Heart right ventricle (tissue), 16 donors: ENCODE data around the gene DNAH1. TPM values are rescaled to one million over a fixed set of nuclear protein-coding genes. Genes with fewer than 3 reads are reported as not detected.
A peak's percentile ranks its signal among the peaks of the same experiment; 100 is the strongest.

Experiments used
- ATAC-seq, 8 donors: fragments of 200-7000 bp; cut with Tn5 transposase; one replicate each; pipeline ENCODE4 v1.9.1; 2020; ENCODE audit warnings: mild to moderate bottlenecking in 8 of 8, moderate library complexity in 8 of 8, moderate number of reproducible peaks in 1 of 8
- DNase-seq, 2 donors: peaks; one replicate each; pipeline ENCODE4 v3.0.0-alpha.2; 2020
- H3K27ac ChIP-seq, 10 donors: fragments of 200-600 bp; sonication (generic) in 2 of 10; one replicate each; pipeline versions ENCODE4 v1.5.0 to v1.8.0; 2020 to 2022; ENCODE audit warnings: mild to moderate bottlenecking in 3 of 10
- H3K27me3 ChIP-seq, 7 donors: fragments of 200-600 bp; one replicate each; pipeline ENCODE4 v1.8.0; 2021 to 2022; ENCODE audit warnings: mild to moderate bottlenecking in 2 of 7
- H3K36me3 ChIP-seq, 9 donors: fragments of 200-600 bp; sonication (generic) in 1 of 9; one replicate each; pipeline versions ENCODE4 v1.5.0 to v1.8.0; 2020 to 2022; ENCODE audit warnings: mild to moderate bottlenecking in 2 of 9
- H3K4me1 ChIP-seq, 9 donors: fragments of 200-600 bp; sonication (generic) in 1 of 9; one replicate each; pipeline versions ENCODE4 v1.5.0 to v1.8.0; 2020 to 2022; ENCODE audit warnings: mild to moderate bottlenecking in 4 of 9
- H3K4me3 ChIP-seq, 10 donors: fragments of 200-600 bp; sonication (generic) in 2 of 10; one replicate each; pipeline versions ENCODE4 v1.5.0 to v1.8.0; 2020 to 2022; ENCODE audit warnings: mild to moderate bottlenecking in 7 of 10, moderate library complexity in 2 of 10
- H3K9me3 ChIP-seq, 11 donors: fragments of 200-600 bp in 10 of 11; sonication (generic) in 2 of 11; one replicate each; pipeline versions ENCODE4 v1.5.0 to v1.8.0; 2013 to 2022; ENCODE audit warnings: mild to moderate bottlenecking in 2 of 11, control low read depth in 1 of 11, moderate library complexity in 1 of 11
- WGBS, 2 donors: extraction: QIAGEN DNeasy Blood & Tissue Kit; methylation state at CpG; one replicate each; pipeline ENCODE4 v1.1.7; 2013; ENCODE audit warnings: inconsistent platforms in 1 of 2; 5-methylcytosine and 5-hydroxymethylcytosine counted together
- intact Hi-C, 10 donors: fragments of 100-400 bp; cut with DNase I; formaldehyde crosslinking; loops; one replicate each; pipeline versions ENCODE4 v1.11.1 to v1.14.2; 2022
- polyA plus RNA-seq, 2 donors: library from polyadenylated mRNA; stranded (reverse); fragments of 200-250 nt; gene quantifications; one replicate each; pipeline ENCODE4 v1.2.3, GENCODE V29; 2013
- total RNA-seq, 10 donors: library from RNA; stranded (reverse); fragmentation: NEBNext Ultra II Directional in 3 of 10; extraction: Animal tissue kit (Norgen Biotek cat#: 25700) in 3 of 10; gene quantifications; one replicate each; pipeline versions ENCODE4 v1.2.1 to v1.2.4, GENCODE V29; 2021 to 2023
- TF ChIP-seq, protein P1 (sequence below), 9 donors: fragments of 200-600 bp; sonication (generic) in 2 of 9; IDR thresholded peaks; one replicate each; pipeline versions ENCODE4 v1.5.0 to v1.8.0; 2021 to 2022; ENCODE audit warnings: antibody characterized with exemption in 9 of 9, mild to moderate bottlenecking in 5 of 9, moderate library complexity in 1 of 9
- donor health status: Arrhythmogenic right ventricular cardiomyopathy.
- donor health status: ischemic (EF 13 %, LVEDD 7.1; RV severe dilation, severe dysfunction).
- donor health status: healthy with polysubstance abuse.
- donor health status: DM: no; HTN: yes; CAD: no.
- donor health status: DM: no; HTN: no; CAD: no.
- donor health status: ischemic (EF 25% LVEDD 6.9; RV normal size, moderate dysfunction).
- donor health status: ischemic (EF 25% LVEDD 5.7; RV mildly dilated, moderate dysfunction).
- donor health status: healthy.
- donor health status: DM: yes; HTN: yes; CAD: no.
- donor health status: Ischemic cardiomyopathy.
- donor health status: ischemic (EF 35%, LVEDD 5.7; RV mildly dilated, moderate dysfunction).
- donor health status: nonischemic (EF 11% LVEDD 7.7; RV severe dilation, severe dysfunction).
- donor health status: DM: yes; HTN: yes; CAD: no.
- donor health status: PGD.
- donor health status: ischemic (EF 29% LVEDD 5.4; RV normal size, mild dysfunction).
- donor health status: nonischemic (EF 23%, LVEDD 6.1; RV moderate dilation, normal function).

Gene DNAH1
- total and polyA plus RNA-seq, 12 donors, result 0.99 to 6.4 (median 2.8) TPM

DNA sequence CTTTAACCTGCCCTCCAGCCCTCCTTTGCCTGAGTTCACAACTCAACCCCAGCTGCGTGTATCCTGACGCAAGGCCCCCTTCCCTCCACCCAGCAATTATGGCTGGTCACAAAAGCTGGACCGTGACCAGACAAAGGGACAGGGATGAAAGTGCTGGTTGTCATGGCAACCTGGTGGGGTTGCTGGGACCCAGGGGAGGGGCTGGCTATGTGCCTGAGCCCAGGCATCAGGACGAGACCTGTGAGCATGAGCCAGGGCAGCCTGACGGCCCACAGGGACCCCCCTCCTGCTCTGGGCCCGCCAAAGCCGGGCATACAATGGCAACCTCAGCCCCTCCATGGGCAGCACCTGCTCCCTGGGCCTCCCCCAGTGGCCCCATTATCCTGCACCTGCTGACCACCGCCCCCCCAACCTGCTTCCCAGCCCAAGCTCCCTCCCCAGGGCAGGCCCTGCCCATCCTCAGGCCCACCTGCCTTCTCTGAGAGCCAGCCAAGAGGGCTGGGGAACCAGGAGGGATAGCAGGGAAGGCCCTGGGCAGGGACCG is 4.5 kb upstream of the DNAH1 start:
- WGBS, 2 donors, result 89 to 93% methylated on average over 9 of the region's 9 CpGs
- DNase-seq (no peak), ATAC-seq (no peak)
- intact Hi-C loops, result no loop called here
- H3K36me3 ChIP-seq, result peaks cover 0 to 15% (median 0%) of the 10 kb centered on the region in 9 donors
- H3K9me3 ChIP-seq, result no peaks in the 10 kb centered on the region
- peaks cover 0 to 21% (median 11%) of the 10 kb centered on the region in 9 donors for H3K4me1 ChIP-seq
- H3K27me3 ChIP-seq, result no peaks in the 10 kb centered on the region
- TF ChIP-seq, protein P1, sequence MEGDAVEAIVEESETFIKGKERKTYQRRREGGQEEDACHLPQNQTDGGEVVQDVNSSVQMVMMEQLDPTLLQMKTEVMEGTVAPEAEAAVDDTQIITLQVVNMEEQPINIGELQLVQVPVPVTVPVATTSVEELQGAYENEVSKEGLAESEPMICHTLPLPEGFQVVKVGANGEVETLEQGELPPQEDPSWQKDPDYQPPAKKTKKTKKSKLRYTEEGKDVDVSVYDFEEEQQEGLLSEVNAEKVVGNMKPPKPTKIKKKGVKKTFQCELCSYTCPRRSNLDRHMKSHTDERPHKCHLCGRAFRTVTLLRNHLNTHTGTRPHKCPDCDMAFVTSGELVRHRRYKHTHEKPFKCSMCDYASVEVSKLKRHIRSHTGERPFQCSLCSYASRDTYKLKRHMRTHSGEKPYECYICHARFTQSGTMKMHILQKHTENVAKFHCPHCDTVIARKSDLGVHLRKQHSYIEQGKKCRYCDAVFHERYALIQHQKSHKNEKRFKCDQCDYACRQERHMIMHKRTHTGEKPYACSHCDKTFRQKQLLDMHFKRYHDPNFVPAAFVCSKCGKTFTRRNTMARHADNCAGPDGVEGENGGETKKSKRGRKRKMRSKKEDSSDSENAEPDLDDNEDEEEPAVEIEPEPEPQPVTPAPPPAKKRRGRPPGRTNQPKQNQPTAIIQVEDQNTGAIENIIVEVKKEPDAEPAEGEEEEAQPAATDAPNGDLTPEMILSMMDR (IDR thresholded peaks at IDR 0.05), result no peak
- no peak overlapping the region for H3K4me3 ChIP-seq
- no peak overlapping the region for H3K27ac ChIP-seq

DNA sequence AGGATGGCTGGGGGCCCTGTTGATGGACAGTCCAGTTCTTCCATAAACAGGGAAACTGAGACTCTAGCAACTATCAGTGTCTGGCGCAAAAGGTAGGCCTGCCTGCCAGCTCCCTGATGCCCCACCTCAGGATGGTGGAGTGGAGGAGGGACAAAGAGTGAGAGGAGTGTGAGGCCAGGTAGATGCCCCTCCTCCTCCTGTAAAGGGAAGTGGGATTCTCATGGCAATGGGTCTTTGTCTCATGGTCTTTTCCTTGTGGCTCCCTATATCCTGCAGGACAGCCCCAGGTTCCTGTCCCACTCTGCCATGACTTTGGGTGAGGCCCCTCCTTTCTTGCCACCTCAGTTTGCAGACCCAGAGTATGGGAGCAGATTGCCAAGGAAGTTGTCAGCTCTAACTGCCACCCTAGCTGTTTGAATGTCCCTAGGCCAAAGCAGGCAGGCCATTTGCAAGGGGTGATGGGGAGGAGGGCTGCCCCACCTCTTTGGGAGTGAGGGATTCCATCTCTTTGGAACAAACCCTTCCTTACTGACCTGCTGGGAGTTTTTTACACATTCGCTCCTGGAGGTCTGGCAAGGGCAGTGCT is 2.8 kb upstream of the DNAH1 start:
- Histone ChIP-seq H3K4me3 (no peak overlapping the region), H3K9me3 (no peaks in the 10 kb centered on the region), H3K27me3 (no peaks in the 10 kb centered on the region), H3K36me3 (peaks cover 0 to 15% (median 0%) of the 10 kb centered on the region in 9 donors), H3K4me1 (peaks cover 8 to 33% (median 23%) of the 10 kb centered on the region in 9 donors), H3K27ac (peak overlapping the region in 7 of 10 donors; percentile 5 to 63 (median 42))
- TF ChIP-seq, protein P1 (IDR thresholded peaks at IDR 0.05), result no peak
- WGBS, 2 donors, result 83 to 85% methylated on average over 2 of the region's 2 CpGs
- DNase-seq (no peak), ATAC-seq (no peak)
- intact Hi-C loops, result no loop called here

DNA sequence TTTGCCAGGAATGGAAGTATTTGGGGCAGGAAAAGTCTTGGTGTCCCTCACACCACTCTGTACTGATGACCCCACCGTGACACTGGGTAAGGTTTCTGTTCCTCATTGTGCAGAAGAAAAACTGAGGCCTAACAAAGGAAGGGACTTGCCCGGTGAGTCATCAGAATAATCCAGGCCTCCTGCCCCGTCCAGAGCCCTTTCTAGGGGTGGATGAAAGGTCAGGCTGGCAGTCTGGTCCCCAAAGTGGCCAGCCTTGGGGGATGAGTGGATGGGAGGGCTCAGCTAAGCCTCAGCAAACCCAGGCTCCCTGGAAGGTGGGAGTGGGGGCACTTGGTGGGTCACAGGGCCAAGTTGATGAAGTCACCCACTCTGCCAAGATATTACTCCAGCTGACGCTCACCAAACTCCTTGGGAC is 2.3 kb upstream of the DNAH1 start:
- intact Hi-C loops, result no loop called here
- 53 to 66% methylated on average over 4 of the region's 4 CpGs for WGBS, 2 donors

DNA sequence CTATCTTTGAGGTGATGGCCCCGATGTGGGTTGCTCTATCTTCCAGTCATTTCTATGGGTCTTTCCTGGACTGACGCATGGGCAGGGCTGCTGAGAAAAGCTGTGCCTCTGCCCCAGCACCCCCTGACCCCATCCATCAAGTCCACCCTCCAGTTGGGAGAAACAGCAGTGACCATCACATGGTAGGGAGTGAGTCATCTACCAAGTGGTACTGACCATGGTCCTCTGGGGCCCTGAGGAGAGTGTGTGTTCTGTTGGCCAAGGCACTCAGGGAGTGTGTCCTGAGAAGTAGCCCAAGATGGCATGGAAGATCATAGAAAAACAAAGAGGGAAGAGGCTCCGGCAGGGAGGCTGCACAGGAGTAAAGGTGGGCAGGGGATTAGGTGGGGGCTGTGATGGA is 1.6 kb upstream of the DNAH1 start:
- Histone ChIP-seq H3K36me3 (peaks cover 0 to 10% (median 0%) of the 10 kb centered on the region in 9 donors), H3K27ac (peak overlapping the region in 4 of 10 donors; percentile 7 to 63 (median 36)), H3K9me3 (no peaks in the 10 kb centered on the region), H3K4me1 (peaks cover 8 to 37% (median 25%) of the 10 kb centered on the region in 9 donors), H3K27me3 (no peaks in the 10 kb centered on the region), H3K4me3 (no peak overlapping the region)
- 91 to 95% methylated on average over 3 of the region's 3 CpGs for WGBS, 2 donors
- TF ChIP-seq, protein P1 (IDR thresholded peaks at IDR 0.05), result no peak
- DNase-seq (no peak), ATAC-seq (no peak)
- intact Hi-C loops, result no loop called here

More for the DNA sequence above, 2.3 kb upstream of the DNAH1 start:
- Histone ChIP-seq H3K36me3 (peaks cover 0 to 15% (median 0%) of the 10 kb centered on the region in 9 donors), H3K9me3 (no peaks in the 10 kb centered on the region), H3K27ac (peak overlapping the region in 8 of 10 donors; percentile 7 to 63 (median 40)), H3K27me3 (no peaks in the 10 kb centered on the region), H3K4me3 (no peak overlapping the region), H3K4me1 (peaks cover 8 to 36% (median 25%) of the 10 kb centered on the region in 9 donors)
- peak in 1 of 2 donors; percentile 29 for DNase-seq
- peak in 5 of 8 donors; percentile 48 to 70 (median 55) for ATAC-seq
- TF ChIP-seq, protein P1 (IDR thresholded peaks at IDR 0.05), result no peak
